DND-41 (cell line): ENCODE results near the gene DNAH7.

ENCODE experiments used
- ATAC-seq: fragments of 200-7000 bp; cut with Tn5 transposase; 3 replicates; pipeline ENCODE4 v1.9.1; 2021; ENCODE audit warnings: low read depth; ENCODE audit not compliant: insufficient read depth
- DNase-seq: peaks from one replicate; pipeline ENCODE4 v3.0.0-alpha.2; 2020
- H2AFZ ChIP-seq: 2 replicates; pipeline ENCODE4 v1.6.0; 2012; ENCODE audit warnings: low read depth, low read length
- H3K27ac ChIP-seq: 2 replicates; pipeline ENCODE4 v1.5.1; 2012; ENCODE audit warnings: low read length, inconsistent platforms
- H3K27me3 ChIP-seq: fragments of 200-600 bp; sonication (generic); 2 replicates; pipeline ENCODE4 v1.6.0; 2012; ENCODE audit warnings: low read length, mild to moderate bottlenecking, inconsistent platforms; ENCODE audit not compliant: insufficient read depth, poor library complexity
- H3K36me3 ChIP-seq: 2 replicates; pipeline ENCODE4 v1.5.1; 2012; ENCODE audit warnings: low read length, inconsistent platforms; ENCODE audit not compliant: insufficient read depth
- H3K4me1 ChIP-seq: 2 replicates; pipeline ENCODE4 v1.5.1; 2012; ENCODE audit warnings: mild to moderate bottlenecking, low read length; ENCODE audit not compliant: insufficient read depth
- H3K4me2 ChIP-seq: 2 replicates; pipeline ENCODE4 v1.6.0; 2012; ENCODE audit warnings: mild to moderate bottlenecking, moderate library complexity, low read length, inconsistent platforms; ENCODE audit not compliant: insufficient read depth
- H3K4me3 ChIP-seq, 2 experiments: fragments of 200-600 bp in 1 of 2; shearing (Covaris generic) in 1 of 2; 2 replicates each; pipeline ENCODE4 v1.5.1; 2012 to 2016; ENCODE audit warnings: inconsistent platforms in 2 of 2, low read length in 2 of 2, mild to moderate bottlenecking in 2 of 2, low read depth in 1 of 2, moderate library complexity in 1 of 2
- H3K79me2 ChIP-seq: 2 replicates; pipeline ENCODE4 v1.6.0; 2012; ENCODE audit warnings: low read length, inconsistent platforms; ENCODE audit not compliant: insufficient read depth
- H3K9ac ChIP-seq: 2 replicates; pipeline ENCODE4 v1.6.0; 2012; ENCODE audit warnings: low read depth, mild to moderate bottlenecking, inconsistent platforms, low read length, moderate library complexity
- H3K9me3 ChIP-seq: 2 replicates; pipeline ENCODE4 v1.5.1; 2012; ENCODE audit warnings: low read length, moderate library complexity, mild to moderate bottlenecking, inconsistent platforms; ENCODE audit not compliant: insufficient read depth, severe bottlenecking
- H4K20me1 ChIP-seq: 2 replicates; pipeline ENCODE4 v1.6.0; 2012; ENCODE audit warnings: low read length; ENCODE audit not compliant: insufficient read depth
- CTCF ChIP-seq: IDR thresholded peaks from 2 replicates; pipeline ENCODE4 v1.5.1; 2012; ENCODE audit warnings: borderline replicate concordance, low read length, moderate library complexity, mild to moderate bottlenecking; ENCODE audit not compliant: poor library complexity, severe bottlenecking; ENCODE audit errors: extremely low read depth
- EZH2 ChIP-seq: IDR thresholded peaks from 3 replicates; pipeline ENCODE4 v1.6.1; 2012; ENCODE audit warnings: borderline replicate concordance, low read depth, mild to moderate bottlenecking, moderate library complexity, low read length, inconsistent platforms; ENCODE audit not compliant: severe bottlenecking

DNAH7 gene

GRCh38 chr2:196068271-196069209 is at the start of gene DNAH7:
TSS of gene DNAH7 (minus strand) at chr2:196068837. CDS start at chr2:196068711, 126 bp downstream.
- peak; percentile 98 for DNase-seq
- Histone ChIP-seq H2AFZ (peak within 1 kb of the TSS; percentile 79), H3K79me2 (no peaks in the 10 kb centered on the region), H3K4me3 (peak within 1 kb of the TSS in 1 of 2 experiments; percentile 53; a peak in 3 of 4 replicates), H3K27ac (peak within 1 kb of the TSS; percentile 66), H3K9ac (peak within 1 kb of the TSS; percentile 46), H3K36me3 (no peaks in the 10 kb centered on the region), H3K27me3 (no peaks in the 10 kb centered on the region), H4K20me1 (no peaks in the 10 kb centered on the region), H3K4me1 (peaks cover 22% of the 10 kb centered on the region), H3K9me3 (no peaks in the 10 kb centered on the region), H3K4me2 (peak within 1 kb of the TSS; percentile 61)
- TF ChIP-seq CTCF: peak; percentile 100
- TF ChIP-seq EZH2: no peak
- ATAC-seq: peak; percentile 97

- Histone ChIP-seq H3K27me3 (no peaks in the 10 kb centered on the region), H2AFZ (no peak overlapping the region), H4K20me1 (no peaks in the 10 kb centered on the region), H3K79me2 (no peaks in the 10 kb centered on the region), H3K36me3 (no peaks in the 10 kb centered on the region), H3K9me3 (peaks cover 2% of the 10 kb centered on the region), H3K4me2 (no peak overlapping the region), H3K9ac (no peak overlapping the region), H3K4me3 (no peak overlapping the region), H3K27ac (no peak overlapping the region), H3K4me1 (peaks cover 19% of the 10 kb centered on the region)
- DNase-seq: no peak
- ATAC-seq: no peak
- TF ChIP-seq EZH2 (no peak), CTCF (no peak)
Observed at GRCh38 chr2:196117214-196117705, 48.6 kb upstream of the DNAH7 start.

GRCh38 chr2:196113061-196113974 is 44.7 kb upstream of the DNAH7 start:
- peaks cover 19% of the 10 kb centered on the region for H3K4me1 ChIP-seq
- H4K20me1 ChIP-seq: no peaks in the 10 kb centered on the region
- H3K27ac ChIP-seq: peak overlapping the region; percentile 61
- H3K27me3 ChIP-seq: no peaks in the 10 kb centered on the region
- peak overlapping the region; percentile 47 for H3K4me2 ChIP-seq
- peak overlapping the region; percentile 62 for H2AFZ ChIP-seq
- H3K9me3 ChIP-seq: no peaks in the 10 kb centered on the region
- no peaks in the 10 kb centered on the region for H3K36me3 ChIP-seq
- H3K4me3 ChIP-seq: no peak overlapping the region
- 0 out of 2 replicates have a peak overlapping the region, but pooled peaks have one; percentile 16 for H3K9ac ChIP-seq
- ATAC-seq (peak; percentile 65), DNase-seq (no peak)
- TF ChIP-seq EZH2: no peak
- no peak for TF ChIP-seq CTCF
- H3K79me2 ChIP-seq: no peaks in the 10 kb centered on the region
